Neural crest cell (in vitro differentiated cells): ENCODE results near the gene CD3G. TPM values are rescaled to one million over a fixed set of nuclear protein-coding genes. Genes with fewer than 3 reads are reported as not detected.

Source experiments
- DNase-seq: peaks from one replicate; pipeline ENCODE4 v3.0.0; 2021; ENCODE audit warnings: low read depth, mixed read lengths, low spot score
- H3K27ac Mint-ChIP-seq: one replicate; pipeline ENCODE4 v1.8.0; 2021; ENCODE audit warnings: mild to moderate bottlenecking, mixed read lengths; ENCODE audit not compliant: unreplicated experiment
- H3K27me3 Mint-ChIP-seq: 2 replicates; pipeline ENCODE4 v1.8.0; 2021; ENCODE audit warnings: low read depth, mild to moderate bottlenecking, mixed read lengths
- H3K36me3 Mint-ChIP-seq: 2 replicates; pipeline ENCODE4 v1.8.0; 2021; ENCODE audit warnings: low read depth, mild to moderate bottlenecking, mixed read lengths
- H3K4me1 Mint-ChIP-seq: 2 replicates; pipeline ENCODE4 v1.8.0; 2021; ENCODE audit warnings: mixed read lengths
- H3K4me3 Mint-ChIP-seq: one replicate; pipeline ENCODE4 v1.8.0; 2021; ENCODE audit warnings: mild to moderate bottlenecking, mixed read lengths
- H3K9me3 Mint-ChIP-seq: 2 replicates; pipeline ENCODE4 v1.8.0; 2021; ENCODE audit warnings: mixed read lengths
- CTCF ChIP-seq: fragments of 200-600 bp; sonication (generic); conservative IDR thresholded peaks from 2 replicates; pipeline ENCODE4 v1.5.0; 2021; ENCODE audit warnings: antibody characterized with exemption, mild to moderate bottlenecking
- long read RNA-seq: library from polyadenylated mRNA; unstranded; transcript quantifications from one replicate; pipeline ENCODE4 v2.0.0, GENCODE V29; 2020
- total RNA-seq: library from RNA; stranded (reverse); gene quantifications from 2 replicates; pipeline ENCODE4 v1.2.1, GENCODE V29; 2021

CD3G gene
- not detected in 2 replicates for total RNA-seq
- long read RNA-seq, result 0 reads

- no peak for DNase-seq
- Mint-ChIP-seq H3K4me3 (no peak within 1 kb of the TSS), H3K36me3 (no peaks in the 10 kb centered on the region), H3K27ac (no peak within 1 kb of the TSS), H3K27me3 (peaks cover 80% of the 10 kb centered on the region), H3K4me1 (no peaks in the 10 kb centered on the region), H3K9me3 (no peaks in the 10 kb centered on the region)
- no peak for TF ChIP-seq CTCF
Observed at GRCh38 chr11:118343981-118344515, at the start of gene CD3G. Gene CD3G, plus strand, starts transcription at chr11:118344344. Its CDS starts 80 bp downstream, at chr11:118344424.

- H3K4me3 Mint-ChIP-seq, result no peak overlapping the region
- H3K9me3 Mint-ChIP-seq, result no peaks in the 10 kb centered on the region
- no peaks in the 10 kb centered on the region for H3K4me1 Mint-ChIP-seq
- TF ChIP-seq CTCF, result no peak
- DNase-seq, result no peak
- peaks cover 65% of the 10 kb centered on the region for H3K27me3 Mint-ChIP-seq
- H3K36me3 Mint-ChIP-seq, result no peaks in the 10 kb centered on the region
- H3K27ac Mint-ChIP-seq, result no peak overlapping the region
Observed at GRCh38 chr11:118295199-118295598, 48.9 kb upstream of the CD3G start.

- no peaks in the 10 kb centered on the region for H3K36me3 Mint-ChIP-seq
Observed at GRCh38 chr11:118295815-118296454, 48.2 kb upstream of the CD3G start.

GRCh38 chr11:118301600-118302195 lies 42.4 kb upstream of the CD3G start:
- DNase-seq, result no peak
- H3K4me3 Mint-ChIP-seq, result no peak overlapping the region
- no peaks in the 10 kb centered on the region for H3K4me1 Mint-ChIP-seq
- TF ChIP-seq CTCF, result no peak
- no peaks in the 10 kb centered on the region for H3K9me3 Mint-ChIP-seq
- no peaks in the 10 kb centered on the region for H3K36me3 Mint-ChIP-seq
- peaks cover 61% of the 10 kb centered on the region for H3K27me3 Mint-ChIP-seq
- no peak overlapping the region for H3K27ac Mint-ChIP-seq

More at GRCh38 chr11:118295815-118296454, 48.2 kb upstream of the CD3G start:
- Mint-ChIP-seq H3K9me3 (no peaks in the 10 kb centered on the region), H3K4me3 (no peak overlapping the region), H3K4me1 (no peaks in the 10 kb centered on the region), H3K27ac (no peak overlapping the region), H3K27me3 (peaks cover 65% of the 10 kb centered on the region)
- DNase-seq, result no peak
- TF ChIP-seq CTCF, result peak; percentile 63

- H3K4me1 Mint-ChIP-seq, result no peaks in the 10 kb centered on the region
- DNase-seq, result no peak
- H3K9me3 Mint-ChIP-seq, result no peaks in the 10 kb centered on the region
- H3K36me3 Mint-ChIP-seq, result no peaks in the 10 kb centered on the region
- no peak overlapping the region for H3K4me3 Mint-ChIP-seq
- no peak overlapping the region for H3K27ac Mint-ChIP-seq
- TF ChIP-seq CTCF, result no peak
- peaks cover 53% of the 10 kb centered on the region for H3K27me3 Mint-ChIP-seq
Observed at GRCh38 chr11:118304227-118304567, 39.9 kb upstream of the CD3G start.
